Ovary (tissue), 3 donors: ENCODE measurements around the gene BATF.

Source experiments
- EP300 ChIP-seq: sonication (generic); formaldehyde crosslinking; IDR thresholded peaks from one replicate; pipeline ENCODE4 v1.6.1; 2017; ENCODE audit warnings: antibody characterized with exemption
- TF ChIP-seq, protein P1 (sequence below), 3 donors: fragments of 450-650 bp in 2 of 3; fragments of 200-600 bp in 1 of 3; IDR thresholded peaks; one replicate each; pipeline versions ENCODE4 v1.5.1 to v1.8.0; 2016 to 2022; ENCODE audit warnings: antibody characterized with exemption in 3 of 3, mild to moderate bottlenecking in 1 of 3
- donor health status: DM: no; HTN: no; CAD: no.

GRCh38 chr14:75577729-75578101, 55.4 kb downstream of the BATF start:
- TF ChIP-seq, protein P1, sequence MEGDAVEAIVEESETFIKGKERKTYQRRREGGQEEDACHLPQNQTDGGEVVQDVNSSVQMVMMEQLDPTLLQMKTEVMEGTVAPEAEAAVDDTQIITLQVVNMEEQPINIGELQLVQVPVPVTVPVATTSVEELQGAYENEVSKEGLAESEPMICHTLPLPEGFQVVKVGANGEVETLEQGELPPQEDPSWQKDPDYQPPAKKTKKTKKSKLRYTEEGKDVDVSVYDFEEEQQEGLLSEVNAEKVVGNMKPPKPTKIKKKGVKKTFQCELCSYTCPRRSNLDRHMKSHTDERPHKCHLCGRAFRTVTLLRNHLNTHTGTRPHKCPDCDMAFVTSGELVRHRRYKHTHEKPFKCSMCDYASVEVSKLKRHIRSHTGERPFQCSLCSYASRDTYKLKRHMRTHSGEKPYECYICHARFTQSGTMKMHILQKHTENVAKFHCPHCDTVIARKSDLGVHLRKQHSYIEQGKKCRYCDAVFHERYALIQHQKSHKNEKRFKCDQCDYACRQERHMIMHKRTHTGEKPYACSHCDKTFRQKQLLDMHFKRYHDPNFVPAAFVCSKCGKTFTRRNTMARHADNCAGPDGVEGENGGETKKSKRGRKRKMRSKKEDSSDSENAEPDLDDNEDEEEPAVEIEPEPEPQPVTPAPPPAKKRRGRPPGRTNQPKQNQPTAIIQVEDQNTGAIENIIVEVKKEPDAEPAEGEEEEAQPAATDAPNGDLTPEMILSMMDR (IDR thresholded peaks at IDR 0.05), result peak; percentile 59 to 73 (median 65)
- TF ChIP-seq EP300, result no peak
